Upper lobe of left lung (tissue), 4 donors: Measurements from ENCODE around the gene PPEF2.

ENCODE experiments used
- CTCF ChIP-seq, 6 experiments: fragments of 450-650 bp in 4 of 6; fragments of 200-600 bp in 2 of 6; sonication (generic) in 2 of 6; IDR thresholded peaks; one replicate each; pipeline ENCODE4 v1.5.1; 2016 to 2019; ENCODE audit warnings: antibody characterized with exemption in 6 of 6
- EP300 ChIP-seq, 4 donors: sonication (generic); formaldehyde crosslinking; IDR thresholded peaks; one replicate each; pipeline ENCODE4 v1.5.1; 2017; ENCODE audit warnings: antibody characterized with exemption in 4 of 4, control low read depth in 2 of 4
- POLR2A ChIP-seq, 4 donors: fragments of 450-650 bp; IDR thresholded peaks; one replicate each; pipeline ENCODE4 v1.5.1; 2016 to 2017; ENCODE audit warnings: antibody characterized with exemption in 4 of 4, mild to moderate bottlenecking in 2 of 4
- POLR2AphosphoS5 ChIP-seq, 2 donors: sonication (generic); formaldehyde crosslinking; IDR thresholded peaks; one replicate each; pipeline ENCODE4 v1.5.1; 2017; ENCODE audit warnings: antibody characterized with exemption in 2 of 2

- TF ChIP-seq CTCF (IDR thresholded peaks at IDR 0.05): no peak
- no peak for TF ChIP-seq POLR2A (IDR thresholded peaks at IDR 0.05)
- no peak for TF ChIP-seq EP300 (IDR thresholded peaks at IDR 0.05)
- TF ChIP-seq POLR2AphosphoS5 (IDR thresholded peaks at IDR 0.05): no peak
Measured at GRCh38 chr4:75860606-75861005, 41.6 kb downstream of the PPEF2 start.
